ENCODE measurements around the gene RNF43. TPM values are rescaled to one million over a fixed set of nuclear protein-coding genes. Genes with fewer than 3 reads are reported as not detected.

Gene RNF43
- total RNA-seq, 1 experiment from 2014 or later: 1.8 TPM

Other genes with a start within 250 kb of the RNF43 start
- 0.08 TPM in 1 of 2 replicates, not detected in the other for gene EPX, start 224.8 kb downstream of the RNF43 start, total RNA-seq (2014; rRNA removed; shearing (Covaris generic))
- gene MKS1, start 198.3 kb downstream of the RNF43 start, total RNA-seq (2014; rRNA removed; shearing (Covaris generic)): 16.8 and 18.1 TPM in 2 replicates
- gene LPO, start 178.9 kb downstream of the RNF43 start, total RNA-seq (2014; rRNA removed; shearing (Covaris generic)): not detected in 2 replicates
- gene MPO, start 136.6 kb downstream of the RNF43 start, total RNA-seq (2014; rRNA removed; shearing (Covaris generic)): not detected in 2 replicates
- not detected in 2 replicates for gene TSPOAP1, start 88.7 kb downstream of the RNF43 start, total RNA-seq (2014; rRNA removed; shearing (Covaris generic))
- 94.2 and 99.9 TPM in 2 replicates for gene SUPT4H1, start 65.3 kb downstream of the RNF43 start, total RNA-seq (2014; rRNA removed; shearing (Covaris generic))
- gene HSF5, start 70.9 kb upstream of the RNF43 start, total RNA-seq (2014; rRNA removed; shearing (Covaris generic)): not detected in 2 replicates
- 31.1 and 43.5 TPM in 2 replicates for gene MTMR4, start 97.1 kb upstream of the RNF43 start, total RNA-seq (2014; rRNA removed; shearing (Covaris generic))

Measured in H4 (cell line).